A673 (cell line): ENCODE data around the gene OLFM4.

Experiments used
- CTCF ChIP-seq: fragments of 300-800, 200-600 bp; sonication (generic); conservative IDR thresholded peaks from 2 replicates; pipeline ENCODE4 v1.5.1; 2017; ENCODE audit warnings: low read depth, mild to moderate bottlenecking, antibody characterized with exemption, low read length, moderate library complexity, mixed read lengths
- EZH2 ChIP-seq: fragments of 200-600 bp; sonication (generic); IDR thresholded peaks from 2 replicates; pipeline ENCODE4 v1.6.1; 2017; ENCODE audit warnings: borderline replicate concordance, low read depth, mild to moderate bottlenecking, mixed read lengths, antibody characterized with exemption, low read length; ENCODE audit not compliant: poor library complexity, severe bottlenecking

GRCh38 chr13:53005626-53006025 is 23.0 kb upstream of the OLFM4 start:
- TF ChIP-seq CTCF (no peak), EZH2 (no peak)
